ENCODE data around the gene MCM5. TPM values are rescaled to one million over a fixed set of nuclear protein-coding genes. Genes with fewer than 3 reads are reported as not detected.
"Not testable (repeated sequence)": the region's sequence is repeated elsewhere in the genome, so short reads cannot be mapped to it uniquely, and the experiment has no call there.

Gene MCM5
- total and polyA plus RNA-seq, 5 donors = 7.3 to 15.8 (median 9.0) TPM

- ATAC-seq = no peak
- H3K9me3 ChIP-seq (ENCODE audit: control insufficient read depth, low read length) = no peaks in the 10 kb centered on the region
- WGBS = 69% methylated on average over 13 of the region's 13 CpGs
- H3K4me3 ChIP-seq (ENCODE audit: low read length) = no peak overlapping the region
- no peak for DNase-seq
- no peaks in the 10 kb centered on the region for H3K27me3 ChIP-seq (ENCODE audit: control insufficient read depth, insufficient read depth)
- intact Hi-C loops (cut with DNase I) = no loop called here
- no peaks in the 10 kb centered on the region for H3K4me1 ChIP-seq (ENCODE audit: control insufficient read depth, insufficient read depth, low read length)
- H3K27ac ChIP-seq (ENCODE audit: low read length) = no peak overlapping the region
Observed at GRCh38 chr22:35452810-35453743, 53.1 kb downstream of the MCM5 start.

- WGBS = 50% methylated on average over 9 of the region's 9 CpGs
- Histone ChIP-seq H3K9me3 (ENCODE audit: control insufficient read depth, low read length) (no peaks in the 10 kb centered on the region), H3K4me3 (ENCODE audit: low read length) (no peak overlapping the region), H3K27me3 (ENCODE audit: control insufficient read depth, insufficient read depth) (no peaks in the 10 kb centered on the region), H3K4me1 (ENCODE audit: control insufficient read depth, insufficient read depth, low read length) (no peaks in the 10 kb centered on the region), H3K27ac (ENCODE audit: low read length) (no peak overlapping the region)
- intact Hi-C loops (cut with DNase I) = loop anchor here in 1 of 4 donors (2.0 kb wide), 1 partner anchor 38 kb away; no protein-coding TSS in a partner anchor
- no peak for DNase-seq
- ATAC-seq = peak in 1 of 2 donors; percentile 46
Observed at GRCh38 chr22:35454416-35455054, 54.6 kb downstream of the MCM5 start.

- Histone ChIP-seq H3K4me1 (ENCODE audit: control insufficient read depth, insufficient read depth, low read length) (no peaks in the 10 kb centered on the region), H3K4me3 (ENCODE audit: low read length) (no peak overlapping the region), H3K9me3 (ENCODE audit: control insufficient read depth, low read length) (no peaks in the 10 kb centered on the region), H3K27me3 (ENCODE audit: control insufficient read depth, insufficient read depth) (no peaks in the 10 kb centered on the region), H3K27ac (ENCODE audit: low read length) (no peak overlapping the region)
- ATAC-seq (no peak), DNase-seq (no peak)
- WGBS = 90% methylated on average over 5 of the region's 5 CpGs
- intact Hi-C loops (cut with DNase I) = loop anchor here in 1 of 4 donors (2.0 kb wide), 1 partner anchor 37 kb away; no protein-coding TSS in a partner anchor
Observed at GRCh38 chr22:35455529-35455928, 55.6 kb downstream of the MCM5 start.

GRCh38 chr22:35456757-35457156 lies 56.8 kb downstream of the MCM5 start:
- WGBS = 83% methylated on average over 10 of the region's 10 CpGs
- H3K27ac ChIP-seq (ENCODE audit: low read length) = no peak overlapping the region

GRCh38 chr22:35457729-35458546 lies 58.0 kb downstream of the MCM5 start:
- intact Hi-C loops (cut with DNase I) = no loop called here
- no peaks in the 10 kb centered on the region for H3K9me3 ChIP-seq (ENCODE audit: control insufficient read depth, low read length)
- no peak for ATAC-seq
- H3K4me1 ChIP-seq (ENCODE audit: control insufficient read depth, insufficient read depth, low read length) = no peaks in the 10 kb centered on the region
- WGBS = 76% methylated on average over 9 of the region's 9 CpGs
- H3K4me3 ChIP-seq (ENCODE audit: low read length) = no peak overlapping the region
- H3K27ac ChIP-seq (ENCODE audit: low read length) = no peak overlapping the region
- DNase-seq = no peak
- no peaks in the 10 kb centered on the region for H3K27me3 ChIP-seq (ENCODE audit: control insufficient read depth, insufficient read depth)

More at GRCh38 chr22:35456757-35457156, 56.8 kb downstream of the MCM5 start:
- Histone ChIP-seq H3K4me3 (ENCODE audit: low read length) (no peak overlapping the region), H3K27me3 (ENCODE audit: control insufficient read depth, insufficient read depth) (no peaks in the 10 kb centered on the region), H3K4me1 (ENCODE audit: control insufficient read depth, insufficient read depth, low read length) (no peaks in the 10 kb centered on the region), H3K9me3 (ENCODE audit: control insufficient read depth, low read length) (no peaks in the 10 kb centered on the region)
- intact Hi-C loops (cut with DNase I) = no loop called here
- no peak for ATAC-seq
- DNase-seq = no peak

GRCh38 chr22:35458547-35459422 lies 58.8 kb downstream of the MCM5 start:
- 81% methylated on average over 18 of the region's 18 CpGs for WGBS
- H3K27me3 ChIP-seq (ENCODE audit: control insufficient read depth, insufficient read depth) = no peaks in the 10 kb centered on the region
- intact Hi-C loops (cut with DNase I) = no loop called here
- no peak for DNase-seq
- peak in 1 of 2 donors; percentile 24 for ATAC-seq
- no peak overlapping the region for H3K27ac ChIP-seq (ENCODE audit: low read length)
- no peak overlapping the region for H3K4me3 ChIP-seq (ENCODE audit: low read length)
- H3K9me3 ChIP-seq (ENCODE audit: control insufficient read depth, low read length) = no peaks in the 10 kb centered on the region
- H3K4me1 ChIP-seq (ENCODE audit: control insufficient read depth, insufficient read depth, low read length) = no peaks in the 10 kb centered on the region

- ATAC-seq (no peak), DNase-seq (no peak)
- no peak overlapping the region for H3K4me3 ChIP-seq (ENCODE audit: low read length)
- WGBS = 95% methylated on average over 14 of the region's 14 CpGs
- H3K9me3 ChIP-seq (ENCODE audit: control insufficient read depth, low read length) = no peaks in the 10 kb centered on the region
- H3K27ac ChIP-seq (ENCODE audit: low read length) = no peak overlapping the region
- intact Hi-C loops (cut with DNase I) = no loop called here
- no peaks in the 10 kb centered on the region for H3K27me3 ChIP-seq (ENCODE audit: control insufficient read depth, insufficient read depth)
- H3K4me1 ChIP-seq (ENCODE audit: control insufficient read depth, insufficient read depth, low read length) = no peaks in the 10 kb centered on the region
Observed at GRCh38 chr22:35459423-35459894, 59.5 kb downstream of the MCM5 start.

GRCh38 chr22:35459976-35460375 lies 60.0 kb downstream of the MCM5 start:
- ATAC-seq; H3K9me3 ChIP-seq (ENCODE audit: control insufficient read depth, low read length); H3K4me3 ChIP-seq (ENCODE audit: low read length); H3K27ac ChIP-seq (ENCODE audit: low read length); H3K27me3 ChIP-seq (ENCODE audit: control insufficient read depth, insufficient read depth); DNase-seq; H3K4me1 ChIP-seq (ENCODE audit: control insufficient read depth, insufficient read depth, low read length); intact Hi-C loops (cut with DNase I): not testable (repeated sequence)
- WGBS = 91% methylated on average over 10 of the region's 10 CpGs

GRCh38 chr22:35460688-35461087 lies 60.7 kb downstream of the MCM5 start:
- ATAC-seq = no peak
- H3K27ac ChIP-seq (ENCODE audit: low read length) = no peak overlapping the region
- WGBS = 70% methylated on average over 8 of the region's 8 CpGs

More at GRCh38 chr22:35460688-35461087, 60.7 kb downstream of the MCM5 start:
- Histone ChIP-seq H3K27me3 (ENCODE audit: control insufficient read depth, insufficient read depth) (no peaks in the 10 kb centered on the region), H3K4me1 (ENCODE audit: control insufficient read depth, insufficient read depth, low read length) (no peaks in the 10 kb centered on the region), H3K4me3 (ENCODE audit: low read length) (no peak overlapping the region), H3K9me3 (ENCODE audit: control insufficient read depth, low read length) (no peaks in the 10 kb centered on the region)
- intact Hi-C loops (cut with DNase I) = no loop called here
- DNase-seq = no peak
